Central memory CD8-positive, alpha-beta T cell (primary cell): ENCODE results near the gene RRP1.
A peak's percentile ranks its signal among the peaks of the same experiment; 100 is the strongest.
"Not testable (repeated sequence)": the region's sequence is repeated elsewhere in the genome, so short reads cannot be mapped to it uniquely, and the experiment has no call there.

ENCODE experiments used
- ATAC-seq: fragments of 150-1000 bp; cut with Tn5 transposase; replicated peaks from 2 replicates; pipeline ENCODE4 v1.10.0; 2022; ENCODE audit warnings: mild to moderate bottlenecking, moderate FRiP score, moderate number of reproducible peaks; ENCODE audit not compliant: poor library complexity, severe bottlenecking; ENCODE audit errors: extremely low read depth
- DNase-seq, 2 donors: peaks; one replicate each; pipeline ENCODE4 v3.0.0; 2021; ENCODE audit warnings: low spot score in 2 of 2
- H3K27ac Mint-ChIP-seq: one replicate; pipeline ENCODE4 v1.8.0; 2022; ENCODE audit warnings: low read depth, mild to moderate bottlenecking, moderate library complexity, mixed read lengths
- H3K27me3 Mint-ChIP-seq: one replicate; pipeline ENCODE4 v1.8.0; 2022; ENCODE audit warnings: mixed read lengths
- H3K36me3 Mint-ChIP-seq: one replicate; pipeline ENCODE4 v1.8.0; 2022; ENCODE audit warnings: mild to moderate bottlenecking, moderate library complexity, mixed read lengths; ENCODE audit not compliant: insufficient read depth
- H3K4me1 Mint-ChIP-seq: one replicate; pipeline ENCODE4 v1.8.0; 2022; ENCODE audit warnings: mixed read lengths
- H3K4me3 Mint-ChIP-seq: one replicate; pipeline ENCODE4 v1.8.0; 2022; ENCODE audit warnings: mild to moderate bottlenecking, moderate library complexity, mixed read lengths
- H3K9me3 Mint-ChIP-seq: one replicate; pipeline ENCODE4 v1.8.0; 2022; ENCODE audit warnings: mixed read lengths

Gene RRP1

GRCh38 chr21:43835050-43835449 lies 45.7 kb downstream of the RRP1 start:
- peaks cover 80% of the 10 kb centered on the region for H3K27me3 Mint-ChIP-seq
- no peaks in the 10 kb centered on the region for H3K4me1 Mint-ChIP-seq
- no peak for DNase-seq
- H3K4me3 Mint-ChIP-seq: no peak overlapping the region
- no peak for ATAC-seq
- H3K27ac Mint-ChIP-seq: no peak overlapping the region
- no peaks in the 10 kb centered on the region for H3K9me3 Mint-ChIP-seq
- peaks cover 2% of the 10 kb centered on the region for H3K36me3 Mint-ChIP-seq

- no peak overlapping the region for H3K4me3 Mint-ChIP-seq
- DNase-seq (no peak), ATAC-seq (no peak)
- H3K36me3 Mint-ChIP-seq: peaks cover 2% of the 10 kb centered on the region
- no peaks in the 10 kb centered on the region for H3K4me1 Mint-ChIP-seq
- peaks cover 72% of the 10 kb centered on the region for H3K27me3 Mint-ChIP-seq
- no peak overlapping the region for H3K27ac Mint-ChIP-seq
- no peaks in the 10 kb centered on the region for H3K9me3 Mint-ChIP-seq
Observed at GRCh38 chr21:43835861-43836260, 46.5 kb downstream of the RRP1 start.

- H3K9me3 Mint-ChIP-seq: no peaks in the 10 kb centered on the region
- H3K27me3 Mint-ChIP-seq: peaks cover 69% of the 10 kb centered on the region
- no peak overlapping the region for H3K27ac Mint-ChIP-seq
- H3K36me3 Mint-ChIP-seq: peaks cover 2% of the 10 kb centered on the region
- no peak overlapping the region for H3K4me3 Mint-ChIP-seq
- DNase-seq (no peak), ATAC-seq (no peak)
- H3K4me1 Mint-ChIP-seq: no peaks in the 10 kb centered on the region
Observed at GRCh38 chr21:43836616-43837015, 47.2 kb downstream of the RRP1 start.

- ATAC-seq: no peak
- peaks cover 38% of the 10 kb centered on the region for H3K27me3 Mint-ChIP-seq
Observed at GRCh38 chr21:43840259-43840658, 50.9 kb downstream of the RRP1 start.

GRCh38 chr21:43842742-43843141 lies 53.4 kb downstream of the RRP1 start:
- Mint-ChIP-seq H3K9me3 (no peaks in the 10 kb centered on the region), H3K27ac (peak overlapping the region; percentile 23), H3K4me1 (peaks cover 6% of the 10 kb centered on the region), H3K36me3 (peaks cover 2% of the 10 kb centered on the region), H3K4me3 (peak overlapping the region; percentile 2), H3K27me3 (peaks cover 13% of the 10 kb centered on the region)
- no peak for ATAC-seq
- DNase-seq: no peak

More at GRCh38 chr21:43840259-43840658, 50.9 kb downstream of the RRP1 start:
- H3K4me1 Mint-ChIP-seq: peaks cover 6% of the 10 kb centered on the region
- no peak overlapping the region for H3K4me3 Mint-ChIP-seq
- H3K36me3 Mint-ChIP-seq: peaks cover 2% of the 10 kb centered on the region
- DNase-seq: no peak
- no peaks in the 10 kb centered on the region for H3K9me3 Mint-ChIP-seq
- no peak overlapping the region for H3K27ac Mint-ChIP-seq

GRCh38 chr21:43844906-43845305 lies 55.5 kb downstream of the RRP1 start:
- ATAC-seq, H3K27ac Mint-ChIP-seq, DNase-seq, H3K27me3 Mint-ChIP-seq, H3K4me3 Mint-ChIP-seq, H3K9me3 Mint-ChIP-seq, H3K36me3 Mint-ChIP-seq: not testable (repeated sequence)
- peaks cover 11% of the 10 kb centered on the region for H3K4me1 Mint-ChIP-seq

GRCh38 chr21:43845386-43845785 lies 56.0 kb downstream of the RRP1 start:
- Mint-ChIP-seq H3K27me3 (peaks cover 11% of the 10 kb centered on the region), H3K9me3 (no peaks in the 10 kb centered on the region), H3K4me3 (no peak overlapping the region), H3K4me1 (peaks cover 11% of the 10 kb centered on the region), H3K27ac (no peak overlapping the region), H3K36me3 (no peaks in the 10 kb centered on the region)
- ATAC-seq (no peak), DNase-seq (no peak)

- H3K4me3 Mint-ChIP-seq: no peak overlapping the region
- H3K27ac Mint-ChIP-seq: no peak overlapping the region
- no peak for ATAC-seq
- H3K4me1 Mint-ChIP-seq: peaks cover 11% of the 10 kb centered on the region
- no peak for DNase-seq
- H3K36me3 Mint-ChIP-seq: no peaks in the 10 kb centered on the region
- peaks cover 11% of the 10 kb centered on the region for H3K27me3 Mint-ChIP-seq
- H3K9me3 Mint-ChIP-seq: no peaks in the 10 kb centered on the region
Observed at GRCh38 chr21:43846430-43846829, 57.1 kb downstream of the RRP1 start.

GRCh38 chr21:43847301-43847700 lies 57.9 kb downstream of the RRP1 start:
- H3K27me3 Mint-ChIP-seq: peaks cover 11% of the 10 kb centered on the region
- DNase-seq (no peak), ATAC-seq (no peak)
- H3K27ac Mint-ChIP-seq: no peak overlapping the region
- H3K4me1 Mint-ChIP-seq: peaks cover 11% of the 10 kb centered on the region
- peaks cover under 1% of the 10 kb centered on the region for H3K36me3 Mint-ChIP-seq
- H3K9me3 Mint-ChIP-seq: no peaks in the 10 kb centered on the region
- H3K4me3 Mint-ChIP-seq: no peak overlapping the region

GRCh38 chr21:43848771-43849170 lies 59.4 kb downstream of the RRP1 start:
- Mint-ChIP-seq H3K36me3 (peaks cover 1% of the 10 kb centered on the region), H3K9me3 (no peaks in the 10 kb centered on the region), H3K4me1 (peaks cover 5% of the 10 kb centered on the region), H3K27me3 (peaks cover 11% of the 10 kb centered on the region), H3K27ac (no peak overlapping the region), H3K4me3 (no peak overlapping the region)
- ATAC-seq (no peak), DNase-seq (no peak)

- H3K9me3 Mint-ChIP-seq: no peaks in the 10 kb centered on the region
- peaks cover 1% of the 10 kb centered on the region for H3K36me3 Mint-ChIP-seq
- DNase-seq (no peak), ATAC-seq (no peak)
- H3K4me3 Mint-ChIP-seq: no peak overlapping the region
- H3K27ac Mint-ChIP-seq: no peak overlapping the region
- H3K27me3 Mint-ChIP-seq: peaks cover 15% of the 10 kb centered on the region
- peaks cover 5% of the 10 kb centered on the region for H3K4me1 Mint-ChIP-seq
Observed at GRCh38 chr21:43849532-43850299, 60.3 kb downstream of the RRP1 start.

- ATAC-seq (no peak), DNase-seq (no peak)
- peaks cover 1% of the 10 kb centered on the region for H3K36me3 Mint-ChIP-seq
- no peak overlapping the region for H3K27ac Mint-ChIP-seq
- no peak overlapping the region for H3K4me3 Mint-ChIP-seq
- H3K27me3 Mint-ChIP-seq: peaks cover 26% of the 10 kb centered on the region
- no peaks in the 10 kb centered on the region for H3K9me3 Mint-ChIP-seq
- peaks cover 6% of the 10 kb centered on the region for H3K4me1 Mint-ChIP-seq
Observed at GRCh38 chr21:43850728-43851295, 61.4 kb downstream of the RRP1 start.

GRCh38 chr21:43851593-43851992 lies 62.2 kb downstream of the RRP1 start:
- ATAC-seq: no peak
- DNase-seq: no peak
- Mint-ChIP-seq H3K9me3 (no peaks in the 10 kb centered on the region), H3K27ac (no peak overlapping the region), H3K36me3 (peaks cover 1% of the 10 kb centered on the region), H3K4me1 (peaks cover 9% of the 10 kb centered on the region), H3K27me3 (peaks cover 32% of the 10 kb centered on the region), H3K4me3 (no peak overlapping the region)
